HepG2 (cell line): ENCODE measurements around the gene CLIC2. TPM values are rescaled to one million over a fixed set of nuclear protein-coding genes. Genes with fewer than 3 reads are reported as not detected.
A peak's percentile ranks its signal among the peaks of the same experiment; 100 is the strongest.

ENCODE experiments used
- ATF4 ChIP-seq, 2 experiments: fragments of 450-650 bp in 1 of 2; sonication (generic) in 1 of 2; formaldehyde crosslinking; IDR thresholded peaks; 2 replicates each; pipeline versions ENCODE4 v1.5.0 to v1.8.0; 2020 to 2022; ENCODE audit warnings: mild to moderate bottlenecking in 1 of 2, missing genetic modification reagents in 1 of 2
- BRCA1 ChIP-seq: sonication (generic); formaldehyde crosslinking; IDR thresholded peaks from 2 replicates; pipeline ENCODE4 v1.4.0; 2020; ENCODE audit warnings: missing genetic modification reagents
- CBFB ChIP-seq: sonication (generic); formaldehyde crosslinking; IDR thresholded peaks from 2 replicates; pipeline ENCODE4 v1.4.0; 2020; ENCODE audit warnings: missing genetic modification reagents
- CTCF ChIP-seq: sonication (generic); formaldehyde crosslinking; IDR thresholded peaks from 2 replicates; pipeline ENCODE4 v1.5.0; 2020; ENCODE audit warnings: mild to moderate bottlenecking, missing genetic modification reagents, moderate library complexity
- ETV5 ChIP-seq: IDR thresholded peaks from 2 replicates; pipeline ENCODE4 v1.6.1; 2018; ENCODE audit warnings: missing biosample characterization, missing genetic modification reagents, inconsistent platforms, borderline replicate concordance
- FOXK2 ChIP-seq: fragments of 450-650 bp; IDR thresholded peaks from 2 replicates; pipeline ENCODE4 v1.6.1; 2016
- GATAD2A ChIP-seq: IDR thresholded peaks from 2 replicates; pipeline ENCODE4 v1.6.1; 2016
- JUNB ChIP-seq: sonication (generic); formaldehyde crosslinking; IDR thresholded peaks from 2 replicates; pipeline ENCODE4 v1.8.0; 2022; ENCODE audit warnings: missing genetic modification reagents, mild to moderate bottlenecking, borderline replicate concordance
- NAIF1 ChIP-seq: sonication (generic); formaldehyde crosslinking; IDR thresholded peaks from 2 replicates; pipeline ENCODE4 v1.5.0; 2020; ENCODE audit warnings: mild to moderate bottlenecking, missing genetic modification reagents, borderline replicate concordance
- PAF1 ChIP-seq: IDR thresholded peaks from 2 replicates; pipeline ENCODE4 v1.6.1; 2016; ENCODE audit warnings: missing genetic modification reagents, missing compliant biosample characterization
- PRPF4 ChIP-seq: fragments of 200-400 bp; formaldehyde crosslinking; IDR thresholded peaks from 2 replicates; pipeline ENCODE4 v1.6.1; 2016; ENCODE audit warnings: low read length, low read depth; ENCODE audit not compliant: poor library complexity, severe bottlenecking
- SAP130 ChIP-seq: IDR thresholded peaks from 2 replicates; pipeline ENCODE4 v1.6.1; 2016; ENCODE audit warnings: low read depth
- SRF ChIP-seq: IDR thresholded peaks from 2 replicates; pipeline ENCODE4 v1.6.1; 2011; ENCODE audit warnings: mild to moderate bottlenecking, low read depth, low read length, moderate library complexity
- TBX3 ChIP-seq: fragments of 450-650 bp; IDR thresholded peaks from 2 replicates; pipeline ENCODE4 v1.6.1; 2017; ENCODE audit warnings: antibody characterized with exemption, mild to moderate bottlenecking, inconsistent platforms, borderline replicate concordance
- TFAP4 ChIP-seq: sonication (generic); IDR thresholded peaks from 2 replicates; pipeline ENCODE4 v1.6.1; 2016; ENCODE audit warnings: low read depth, borderline replicate concordance
- ZKSCAN5 ChIP-seq: sonication (generic); formaldehyde crosslinking; IDR thresholded peaks from 2 replicates; pipeline ENCODE4 v1.5.1; 2020; ENCODE audit warnings: mild to moderate bottlenecking, missing genetic modification reagents
- ZNF558 ChIP-seq: sonication (generic); formaldehyde crosslinking; IDR thresholded peaks from 2 replicates; pipeline ENCODE4 v1.9.0; 2022; ENCODE audit warnings: mild to moderate bottlenecking, missing genetic modification reagents, borderline replicate concordance
- ZNF891 ChIP-seq: sonication (generic); formaldehyde crosslinking; IDR thresholded peaks from 2 replicates; pipeline ENCODE4 v1.5.0; 2020; ENCODE audit warnings: mild to moderate bottlenecking, missing genetic modification reagents
- ZSCAN29 ChIP-seq: sonication (generic); formaldehyde crosslinking; conservative IDR thresholded peaks from 2 replicates; pipeline ENCODE4 v1.4.0; 2020; ENCODE audit warnings: mild to moderate bottlenecking, missing genetic modification reagents
- polyA plus RNA-seq, 8 experiments: library from polyadenylated mRNA; depleted of rRNA in 3 of 8; stranded (reverse) in 7 of 8; unstranded in 1 of 8; fragments of >200 nt; fragmentation: Illumina TruSeq in 4 of 8; extraction: Trizol in 4 of 8; gene quantifications; 2 replicates each; pipeline versions ENCODE4 v1.2.1 to v1.2.3, GENCODE V29; 2011 to 2016; ENCODE audit warnings: low read depth in 4 of 8, missing spikeins in 1 of 8, mixed read lengths in 1 of 8; ENCODE audit not compliant: insufficient read depth in 1 of 8
- total RNA-seq, 5 experiments: library from RNA; depleted of rRNA; stranded (reverse); fragments of >200 nt; fragmentation: Illumina TruSeq; extraction: Trizol; gene quantifications; 2 replicates each; pipeline ENCODE4 v1.2.3, GENCODE V29; 2016; ENCODE audit warnings: low read depth in 1 of 5
- TF ChIP-seq, protein P1 (sequence below): sonication (generic); formaldehyde crosslinking; IDR thresholded peaks from 2 replicates; pipeline ENCODE4 v1.5.1; 2020; ENCODE audit warnings: missing genetic modification reagents, mild to moderate bottlenecking, borderline replicate concordance
- TF ChIP-seq, protein P2 (sequence below): sonication (generic); formaldehyde crosslinking; IDR thresholded peaks from 2 replicates; pipeline ENCODE4 v1.4.0; 2020; ENCODE audit warnings: mild to moderate bottlenecking, missing genetic modification reagents
- TF ChIP-seq, protein P3 (sequence below): sonication (generic); formaldehyde crosslinking; IDR thresholded peaks from 2 replicates; pipeline ENCODE4 v1.5.1; 2020; ENCODE audit warnings: mild to moderate bottlenecking, missing genetic modification reagents, moderate library complexity

CLIC2 gene
- total and polyA plus RNA-seq, 2 of the 13 experiments (the other 11 are each of a cell fraction or from before 2014, with no cell fraction given) = 0.24 to 0.25 TPM

DNA sequence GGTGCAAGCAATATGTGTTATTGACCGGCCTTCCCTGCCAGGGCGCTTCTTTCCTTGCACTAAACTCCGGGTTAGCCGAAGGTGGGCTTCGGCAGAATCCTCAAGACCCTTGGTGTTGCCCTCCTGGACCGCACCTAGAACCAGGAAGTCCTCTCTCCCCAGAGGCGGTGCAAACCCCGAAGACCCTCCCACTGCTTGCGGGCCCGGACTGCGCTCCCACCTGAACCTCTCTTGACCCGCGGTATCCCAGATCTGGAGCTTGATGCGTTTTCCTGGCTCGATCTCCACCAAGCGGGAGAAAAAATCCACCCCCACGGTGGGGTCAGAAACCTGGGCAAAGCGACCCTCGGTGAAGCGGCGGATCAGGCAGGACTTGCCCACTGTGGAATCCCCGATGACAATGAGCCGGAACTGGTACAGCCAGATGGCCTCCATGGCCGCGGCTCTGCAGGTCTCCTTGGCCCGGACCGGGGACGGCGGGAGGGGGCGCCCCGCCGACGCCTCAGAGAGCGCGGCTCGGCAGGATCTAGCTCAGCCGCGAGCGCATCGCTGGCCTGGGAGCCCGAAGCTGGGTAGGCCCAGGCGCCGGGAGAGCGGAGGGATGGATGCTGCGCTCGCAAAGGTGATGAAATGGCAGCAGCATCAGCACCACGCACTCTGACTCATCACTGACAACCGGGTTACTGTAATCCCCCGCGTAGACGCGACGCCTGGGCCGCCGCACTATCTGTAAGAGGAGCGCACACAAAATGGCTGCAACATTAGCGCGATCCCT is 70.4 kb downstream of the CLIC2 start, which contains the start of gene RAB39B (continued):
- TF ChIP-seq ZSCAN29 (CRISPR knock-in tag) = peak; percentile 99
- TF ChIP-seq, protein P1, sequence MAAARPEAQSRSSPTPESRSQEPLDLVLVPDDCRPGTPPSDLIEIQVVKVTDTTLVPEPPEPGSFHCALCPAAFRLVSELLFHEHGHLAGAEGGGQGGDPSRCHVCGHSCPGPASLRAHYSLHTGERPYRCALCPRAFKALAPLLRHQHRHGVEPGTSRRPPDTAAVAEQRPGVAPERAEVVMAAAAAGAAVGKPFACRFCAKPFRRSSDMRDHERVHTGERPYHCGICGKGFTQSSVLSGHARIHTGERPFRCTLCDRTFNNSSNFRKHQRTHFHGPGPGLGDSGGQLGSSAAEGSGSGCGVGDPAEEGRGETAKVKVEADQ (CRISPR knock-in tag) = no peak
- TF ChIP-seq, protein P2, sequence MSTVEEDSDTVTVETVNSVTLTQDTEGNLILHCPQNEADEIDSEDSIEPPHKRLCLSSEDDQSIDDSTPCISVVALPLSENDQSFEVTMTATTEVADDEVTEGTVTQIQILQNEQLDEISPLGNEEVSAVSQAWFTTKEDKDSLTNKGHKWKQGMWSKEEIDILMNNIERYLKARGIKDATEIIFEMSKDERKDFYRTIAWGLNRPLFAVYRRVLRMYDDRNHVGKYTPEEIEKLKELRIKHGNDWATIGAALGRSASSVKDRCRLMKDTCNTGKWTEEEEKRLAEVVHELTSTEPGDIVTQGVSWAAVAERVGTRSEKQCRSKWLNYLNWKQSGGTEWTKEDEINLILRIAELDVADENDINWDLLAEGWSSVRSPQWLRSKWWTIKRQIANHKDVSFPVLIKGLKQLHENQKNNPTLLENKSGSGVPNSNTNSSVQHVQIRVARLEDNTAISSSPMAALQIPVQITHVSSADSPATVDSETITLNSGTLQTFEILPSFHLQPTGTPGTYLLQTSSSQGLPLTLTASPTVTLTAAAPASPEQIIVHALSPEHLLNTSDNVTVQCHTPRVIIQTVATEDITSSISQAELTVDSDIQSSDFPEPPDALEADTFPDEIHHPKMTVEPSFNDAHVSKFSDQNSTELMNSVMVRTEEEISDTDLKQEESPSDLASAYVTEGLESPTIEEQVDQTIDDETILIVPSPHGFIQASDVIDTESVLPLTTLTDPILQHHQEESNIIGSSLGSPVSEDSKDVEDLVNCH (CRISPR knock-in tag) = no peak
- no peak for TF ChIP-seq ZKSCAN5 (CRISPR knock-in tag)
- no peak for TF ChIP-seq TFAP4
- TF ChIP-seq CTCF = peak; percentile 57
- TF ChIP-seq JUNB (CRISPR knock-in tag) = no peak
- TF ChIP-seq BRCA1 (CRISPR knock-in tag) = no peak
- no peak for TF ChIP-seq TBX3
- no peak for TF ChIP-seq PAF1 (CRISPR knock-in tag)
- no peak for TF ChIP-seq GATAD2A (CRISPR knock-in tag)
- TF ChIP-seq, protein P3, sequence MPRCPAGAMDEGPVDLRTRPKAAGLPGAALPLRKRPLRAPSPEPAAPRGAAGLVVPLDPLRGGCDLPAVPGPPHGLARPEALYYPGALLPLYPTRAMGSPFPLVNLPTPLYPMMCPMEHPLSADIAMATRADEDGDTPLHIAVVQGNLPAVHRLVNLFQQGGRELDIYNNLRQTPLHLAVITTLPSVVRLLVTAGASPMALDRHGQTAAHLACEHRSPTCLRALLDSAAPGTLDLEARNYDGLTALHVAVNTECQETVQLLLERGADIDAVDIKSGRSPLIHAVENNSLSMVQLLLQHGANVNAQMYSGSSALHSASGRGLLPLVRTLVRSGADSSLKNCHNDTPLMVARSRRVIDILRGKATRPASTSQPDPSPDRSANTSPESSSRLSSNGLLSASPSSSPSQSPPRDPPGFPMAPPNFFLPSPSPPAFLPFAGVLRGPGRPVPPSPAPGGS (CRISPR knock-in tag) = no peak
- TF ChIP-seq CBFB (CRISPR knock-in tag) = no peak
- TF ChIP-seq PRPF4 = no peak
- no peak for TF ChIP-seq ZNF558 (CRISPR knock-in tag)
- TF ChIP-seq ATF4 (CRISPR knock-in tag; IDR thresholded peaks at IDR 0.05) = peak in 1 of 2 experiments; percentile 58; a peak in 1 of 4 replicates
- TF ChIP-seq NAIF1 (CRISPR knock-in tag) = no peak
- no peak for TF ChIP-seq FOXK2
- no peak for TF ChIP-seq ZNF891 (CRISPR knock-in tag)
- no peak for TF ChIP-seq SAP130
- TF ChIP-seq SRF = peak; percentile 59; the same call in 1 of the 2 replicates
- no peak for TF ChIP-seq ETV5 (CRISPR knock-in tag)
